Measurements from ENCODE around the gene KCNK16. TPM values are rescaled to one million over a fixed set of nuclear protein-coding genes. Genes with fewer than 3 reads are reported as not detected.

The KCNK16 gene
- total and polyA plus RNA-seq, 2 of the 8 experiments (the other 6 are each of a cell fraction or from before 2014, with no cell fraction given) = not detected

DNA sequence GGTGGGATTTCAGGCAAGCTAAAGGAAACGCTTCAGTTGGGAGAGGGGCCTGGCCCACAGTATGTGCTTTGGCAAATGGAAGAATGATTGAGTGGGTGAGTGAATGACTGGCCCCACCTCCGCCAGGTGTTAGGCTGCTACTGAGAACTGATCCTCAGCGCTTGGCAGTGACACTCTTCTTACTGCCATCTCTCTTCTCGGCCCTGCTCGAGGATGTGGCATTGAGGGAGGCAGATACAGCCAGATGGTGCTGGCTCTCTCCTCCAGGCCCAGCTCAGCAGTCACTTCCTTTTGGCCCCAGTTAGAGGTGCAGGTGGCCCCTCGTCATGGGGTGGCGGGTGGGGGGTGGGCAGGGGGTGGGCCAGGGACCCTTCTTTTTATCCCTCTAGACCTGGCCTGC lies 54.3 kb downstream of the KCNK16 start (continued):
- no peak for TF ChIP-seq BCL11A (IDR thresholded peaks at IDR 0.05; ENCODE audit: low read depth in 2 of 2, low read length in 2 of 2)
